GM12872 (cell line): ENCODE results near the gene TACO1.

ENCODE experiments used
- TF ChIP-seq, protein P1 (sequence below): IDR thresholded peaks from 3 replicates; pipeline ENCODE4 v1.5.1; 2011; ENCODE audit warnings: low read depth, mild to moderate bottlenecking, low read length, moderate library complexity; ENCODE audit not compliant: insufficient read depth

TACO1 gene

DNA sequence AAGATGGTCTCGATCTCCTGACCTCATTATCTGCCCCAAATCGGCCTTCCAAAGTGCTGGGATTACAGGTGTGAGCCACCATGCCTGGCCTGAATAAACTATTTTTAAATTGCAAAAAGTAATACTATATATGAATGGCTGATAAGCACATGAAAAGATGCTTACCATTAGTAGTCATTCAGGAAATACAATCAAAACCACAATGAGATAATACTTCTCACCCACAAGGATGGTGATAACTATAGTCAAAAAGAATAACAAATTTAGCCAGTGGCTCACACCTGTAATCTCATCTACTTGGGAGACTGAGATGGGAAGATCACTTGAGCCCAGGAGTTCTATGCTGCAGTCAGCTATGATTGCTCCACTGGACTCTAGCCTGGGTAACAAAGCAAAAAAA, 2.4 kb upstream of the TACO1 start:
- TF ChIP-seq, protein P1, sequence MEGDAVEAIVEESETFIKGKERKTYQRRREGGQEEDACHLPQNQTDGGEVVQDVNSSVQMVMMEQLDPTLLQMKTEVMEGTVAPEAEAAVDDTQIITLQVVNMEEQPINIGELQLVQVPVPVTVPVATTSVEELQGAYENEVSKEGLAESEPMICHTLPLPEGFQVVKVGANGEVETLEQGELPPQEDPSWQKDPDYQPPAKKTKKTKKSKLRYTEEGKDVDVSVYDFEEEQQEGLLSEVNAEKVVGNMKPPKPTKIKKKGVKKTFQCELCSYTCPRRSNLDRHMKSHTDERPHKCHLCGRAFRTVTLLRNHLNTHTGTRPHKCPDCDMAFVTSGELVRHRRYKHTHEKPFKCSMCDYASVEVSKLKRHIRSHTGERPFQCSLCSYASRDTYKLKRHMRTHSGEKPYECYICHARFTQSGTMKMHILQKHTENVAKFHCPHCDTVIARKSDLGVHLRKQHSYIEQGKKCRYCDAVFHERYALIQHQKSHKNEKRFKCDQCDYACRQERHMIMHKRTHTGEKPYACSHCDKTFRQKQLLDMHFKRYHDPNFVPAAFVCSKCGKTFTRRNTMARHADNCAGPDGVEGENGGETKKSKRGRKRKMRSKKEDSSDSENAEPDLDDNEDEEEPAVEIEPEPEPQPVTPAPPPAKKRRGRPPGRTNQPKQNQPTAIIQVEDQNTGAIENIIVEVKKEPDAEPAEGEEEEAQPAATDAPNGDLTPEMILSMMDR: no peak

DNA sequence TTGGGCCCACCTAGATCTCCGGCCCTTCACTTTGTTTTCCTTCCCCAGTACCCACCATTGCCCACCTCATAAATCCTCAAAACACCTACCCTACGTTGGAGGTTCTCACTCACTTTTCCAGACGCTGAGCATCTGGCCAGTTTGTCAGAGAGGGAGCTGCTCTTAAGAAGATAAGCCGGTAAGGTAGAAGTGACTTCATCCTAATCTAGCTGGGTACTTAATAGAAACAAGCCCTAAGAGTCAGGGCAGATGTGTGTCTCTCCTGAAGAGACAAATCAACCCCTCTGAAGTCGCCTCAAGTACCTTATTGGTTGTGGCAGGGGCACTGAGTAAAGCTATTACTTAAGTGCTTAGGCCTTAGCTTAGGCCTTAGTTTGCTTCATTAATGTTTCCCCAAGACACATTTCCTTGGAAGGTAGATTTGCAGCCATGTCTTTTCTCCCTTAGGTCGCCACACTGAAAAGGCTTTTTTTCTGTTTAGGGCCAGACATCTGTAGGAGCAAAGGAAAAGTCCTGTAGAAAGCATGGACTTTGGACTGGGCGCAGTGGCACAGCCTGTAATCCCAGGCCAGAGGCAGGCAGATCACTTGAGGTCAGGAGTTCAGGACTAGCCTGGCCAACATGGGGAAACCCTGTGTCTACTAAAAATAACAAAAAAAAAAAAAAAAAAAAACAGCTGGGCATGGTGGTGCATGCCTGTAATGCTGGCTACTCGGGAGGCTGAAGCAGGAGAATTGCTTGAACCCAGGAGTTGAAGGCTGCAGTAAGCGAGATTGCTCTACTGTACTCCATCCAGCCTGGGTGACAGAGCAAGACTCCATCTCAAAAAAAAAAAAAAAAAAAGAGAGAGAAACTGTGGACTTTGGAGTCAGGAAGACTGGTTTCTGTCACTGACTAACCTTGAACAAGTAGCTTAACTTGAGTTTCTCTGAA, 1.0 kb downstream of the TACO1 start:
- TF ChIP-seq, protein P1: no peak

DNA sequence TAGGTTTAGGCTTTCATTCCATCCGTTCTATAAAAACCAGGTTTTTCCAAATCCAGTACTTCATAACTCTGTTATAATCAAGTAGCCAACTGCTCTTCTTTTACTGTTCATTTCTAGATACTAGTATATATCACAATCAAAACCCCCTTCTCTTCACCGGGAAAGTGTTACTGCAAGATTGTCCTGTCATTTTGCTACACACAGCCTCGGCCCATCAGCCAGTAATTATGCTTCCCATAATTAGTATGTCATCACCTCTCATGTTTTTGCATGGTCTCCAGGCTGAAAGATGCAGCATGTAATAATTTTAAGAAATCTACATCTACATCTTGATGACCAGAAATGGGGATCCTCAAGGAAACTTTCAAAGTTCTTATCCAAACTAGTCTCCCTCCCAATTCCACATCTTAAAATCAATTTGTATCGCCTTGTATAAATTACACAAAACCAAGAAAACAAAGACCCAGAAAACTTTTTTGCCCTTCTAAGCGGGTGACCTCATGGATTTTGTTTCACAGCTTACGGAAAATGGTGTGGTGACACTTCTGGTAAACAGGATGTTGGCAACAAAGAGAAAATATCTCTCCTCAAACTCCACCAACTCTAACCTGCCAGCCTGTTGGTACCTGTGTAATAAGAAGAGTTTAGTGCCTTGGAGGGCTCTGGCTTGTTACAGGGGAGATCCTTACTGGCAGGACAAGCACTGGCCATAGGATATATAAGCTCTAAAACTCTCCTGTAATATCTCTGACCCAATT, 9.3 kb downstream of the TACO1 start:
- TF ChIP-seq, protein P1: no peak

DNA sequence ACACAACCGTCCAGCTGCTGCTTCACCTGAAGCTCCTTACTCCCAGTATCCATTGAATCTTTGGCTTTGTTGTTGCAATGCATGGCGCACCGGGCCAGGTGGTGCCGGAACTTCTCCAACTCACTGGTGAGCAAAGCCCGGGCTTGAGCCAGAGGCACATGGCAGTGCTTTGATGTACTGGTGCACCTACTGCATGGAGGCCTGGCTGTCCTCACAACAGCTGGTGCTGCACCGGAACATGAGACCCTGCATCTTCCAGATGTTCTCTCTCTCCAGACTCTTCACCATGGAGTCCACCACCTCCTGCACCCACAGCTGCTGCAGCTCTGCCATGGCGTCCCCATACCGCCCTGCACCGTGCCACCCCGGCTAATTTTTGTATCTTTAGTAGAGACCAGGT, 10.2 kb downstream of the TACO1 start:
- TF ChIP-seq, protein P1: no peak

DNA sequence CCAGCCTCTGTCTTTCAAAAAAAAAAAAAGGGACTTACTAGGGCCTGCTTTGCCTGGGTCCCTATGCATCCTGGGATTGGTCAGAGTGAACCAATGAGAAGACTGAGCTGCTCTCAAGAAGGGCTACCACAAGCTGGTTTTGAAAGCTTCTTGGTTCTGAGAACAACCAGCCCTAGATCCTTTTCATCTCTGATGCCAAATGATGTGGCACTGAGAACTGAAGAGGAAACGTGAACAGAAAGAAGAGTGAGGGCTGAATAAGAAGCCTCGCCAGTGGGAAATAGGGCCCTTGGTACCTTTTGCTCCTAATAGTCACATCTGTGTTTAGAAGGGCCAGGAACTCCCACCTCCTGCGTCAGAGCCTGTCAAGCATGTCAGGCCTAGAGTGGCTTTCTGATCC, 10.7 kb downstream of the TACO1 start:
- TF ChIP-seq, protein P1: no peak

DNA sequence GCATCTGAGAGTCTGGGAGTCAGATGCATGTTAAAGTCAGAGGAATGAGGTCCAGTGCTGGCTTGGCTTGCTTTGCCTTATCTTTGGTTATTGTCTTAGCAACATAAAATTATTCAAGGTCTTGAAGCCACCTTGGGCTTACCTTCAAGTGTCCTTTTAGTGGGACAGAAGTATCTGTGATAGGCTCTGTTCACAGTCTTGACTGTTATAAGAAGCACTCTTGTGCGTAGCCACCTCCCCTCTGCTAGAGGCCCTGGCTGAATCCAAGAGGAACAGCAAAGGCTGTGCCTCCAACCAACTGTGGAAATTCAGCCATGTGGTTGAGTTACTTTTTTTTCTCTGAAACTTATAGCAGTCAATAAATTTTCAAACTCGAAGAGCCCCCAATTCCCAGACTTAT, 13.0 kb downstream of the TACO1 start:
- TF ChIP-seq, protein P1: no peak

DNA sequence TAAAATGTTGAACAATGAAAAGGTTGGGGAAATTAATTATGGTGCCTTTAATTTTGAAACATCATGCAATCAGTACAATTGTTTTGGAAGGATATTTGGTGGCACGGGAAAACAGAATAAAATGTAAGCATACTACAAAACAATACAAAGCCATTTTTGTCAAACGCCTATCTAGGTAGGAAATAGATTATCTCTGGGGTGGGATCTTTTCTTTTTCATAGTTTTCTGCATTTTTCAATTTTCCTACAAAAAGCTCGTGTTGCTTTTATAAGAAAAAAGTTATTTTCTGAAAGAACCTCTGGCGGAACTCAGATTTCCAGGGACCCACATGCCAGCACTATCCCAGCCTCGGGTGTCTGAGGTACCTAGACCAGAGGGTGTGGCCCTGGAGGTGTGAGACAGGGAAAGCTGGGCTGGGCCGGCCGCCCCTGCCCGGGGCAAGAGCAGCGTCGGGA, 20.6 kb downstream of the TACO1 start:
- TF ChIP-seq, protein P1: no peak
